ENCODE measurements around the gene TFDP3.

GRCh38 chrX:133179500-133179899 is 38.7 kb downstream of the TFDP3 start:
- TF ChIP-seq TAF1 (IDR thresholded peaks at IDR 0.05; ENCODE audit: borderline replicate concordance, insufficient read depth, low read length) (no peak), REST (IDR thresholded peaks at IDR 0.05; ENCODE audit: insufficient read depth in 1 of 2, low read depth in 2 of 2, low read length in 2 of 2) (no peak), POLR2AphosphoS5 (IDR thresholded peaks at IDR 0.05; ENCODE audit: low read depth, low read length) (no peak)
